Naive B cell (primary cell): ENCODE data around the gene LRRC45. TPM values are rescaled to one million over a fixed set of nuclear protein-coding genes. Genes with fewer than 3 reads are reported as not detected.
"Not testable (repeated sequence)": the region's sequence is repeated elsewhere in the genome, so short reads cannot be mapped to it uniquely, and the experiment has no call there.

ENCODE experiments used
- ATAC-seq, 2 donors: fragments of 150-1000 bp; cut with Tn5 transposase; 2 replicates each; pipeline ENCODE4 v1.10.0; 2021; ENCODE audit warnings: low read depth in 2 of 2, mild to moderate bottlenecking in 2 of 2, moderate library complexity in 2 of 2
- DNase-seq: peaks from one replicate; pipeline ENCODE4 v3.0.0; 2022
- H3K27ac Mint-ChIP-seq, 6 donors: one replicate each; pipeline ENCODE4 v1.8.0; 2020 to 2022; ENCODE audit warnings: mild to moderate bottlenecking in 6 of 6, mixed read lengths in 6 of 6, moderate library complexity in 5 of 6, inconsistent platforms in 2 of 6
- H3K27me3 Mint-ChIP-seq, 3 donors: one replicate each; pipeline ENCODE4 v1.8.0; 2021 to 2022; ENCODE audit warnings: mixed read lengths in 3 of 3, mild to moderate bottlenecking in 1 of 3
- H3K36me3 Mint-ChIP-seq, 2 donors: one replicate each; pipeline ENCODE4 v1.8.0; 2020 to 2022; ENCODE audit warnings: mixed read lengths in 2 of 2, inconsistent platforms in 1 of 2, mild to moderate bottlenecking in 1 of 2
- H3K4me1 Mint-ChIP-seq, 3 donors: one replicate each; pipeline ENCODE4 v1.8.0; 2020 to 2022; ENCODE audit warnings: mixed read lengths in 3 of 3, inconsistent platforms in 1 of 3, mild to moderate bottlenecking in 1 of 3, moderate library complexity in 1 of 3
- H3K4me3 Mint-ChIP-seq, 8 donors: one replicate each; pipeline ENCODE4 v1.8.0; 2020 to 2022; ENCODE audit warnings: mild to moderate bottlenecking in 8 of 8, mixed read lengths in 8 of 8, moderate library complexity in 8 of 8, inconsistent platforms in 2 of 8
- H3K9me3 Mint-ChIP-seq, 7 donors: one replicate each; pipeline ENCODE4 v1.8.0; 2020 to 2022; ENCODE audit warnings: mixed read lengths in 7 of 7, mild to moderate bottlenecking in 5 of 7, inconsistent platforms in 2 of 7, moderate library complexity in 1 of 7
- polyA plus RNA-seq, 6 donors: library from polyadenylated mRNA; unstranded; fragments of 300-500 nt; fragmentation: Illumina TruSeq; gene quantifications; one replicate each; pipeline ENCODE4 v1.2.3, GENCODE V29; 2021; ENCODE audit warnings: low read depth in 6 of 6

The LRRC45 gene
- polyA plus RNA-seq: 1 to 10 TPM; 1.3 to 4.6 (median 2.6) TPM

DNA sequence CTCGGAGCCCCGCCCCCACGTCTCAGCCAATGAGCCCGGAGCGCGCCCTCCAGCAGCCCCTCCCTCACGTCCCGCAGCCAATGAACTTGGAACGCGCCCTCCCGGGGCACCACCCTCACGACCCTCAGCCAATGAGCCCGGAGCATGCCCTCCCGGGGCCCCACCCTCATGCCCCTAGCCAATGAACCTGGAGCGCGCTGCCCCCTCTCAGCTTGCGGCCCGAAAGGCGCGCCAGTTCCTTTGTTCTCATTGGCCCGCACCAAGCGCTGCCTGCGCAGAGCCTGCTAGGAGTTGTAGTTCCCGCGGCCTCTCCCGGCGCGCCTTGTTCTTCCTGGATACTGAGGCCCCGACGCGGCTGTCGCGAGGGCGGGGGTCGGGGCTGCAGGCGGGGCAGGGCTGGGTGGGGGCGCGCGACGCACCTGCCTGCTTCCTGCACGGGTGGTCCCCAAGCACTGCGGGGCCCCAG is at the start of gene LRRC45:
Gene LRRC45 (plus strand): TSS at position 325 of the 466 bp plus-strand sequence. CDS start 339 bp downstream, outside the sequence.
- Mint-ChIP-seq H3K36me3 (no peaks in the 10 kb centered on the region), H3K4me3 (peak within 1 kb of the TSS; percentile 81 to 93 (median 88)), H3K27ac (peak within 1 kb of the TSS in 5 of 6 donors; percentile 0 to 73 (median 36))

DNA sequence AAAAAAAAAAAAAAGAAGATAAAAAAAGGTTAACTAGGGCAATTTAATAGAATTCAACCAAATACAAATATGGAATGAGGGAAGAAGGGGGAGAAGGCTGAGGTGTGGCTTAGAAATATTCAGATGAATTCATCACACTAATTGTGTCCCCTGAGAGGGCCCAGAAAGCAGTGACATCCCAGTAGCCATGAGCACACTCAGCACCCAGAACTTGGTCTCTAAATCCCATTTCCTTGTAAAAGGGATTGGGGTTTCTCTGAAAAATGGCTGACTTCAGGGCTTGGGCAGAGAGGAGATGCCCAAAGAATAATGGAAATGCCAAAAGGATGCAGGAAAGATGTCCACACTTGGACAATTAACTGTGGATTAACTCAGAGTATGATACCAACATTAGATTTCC is 49.7 kb upstream of the LRRC45 start:
- Mint-ChIP-seq H3K9me3 (peaks cover 0 to 1% (median 0%) of the 10 kb centered on the region in 7 donors), H3K27me3 (peaks cover 4 to 8% (median 4%) of the 10 kb centered on the region in 3 donors), H3K36me3 (no peaks in the 10 kb centered on the region), H3K4me1 (peaks cover 12 to 17% (median 13%) of the 10 kb centered on the region in 3 donors), H3K4me3 (peak overlapping the region in 1 of 8 donors; percentile 21), H3K27ac (no peak overlapping the region)
- DNase-seq: no peak
- ATAC-seq: no peak

More for the DNA sequence above, at the start of gene LRRC45:
- ATAC-seq (peak; percentile 92 to 94), DNase-seq (peak; percentile 99)
- no peaks in the 10 kb centered on the region for H3K9me3 Mint-ChIP-seq
- H3K4me1 Mint-ChIP-seq: peaks cover 7 to 20% (median 14%) of the 10 kb centered on the region in 3 donors
- peaks cover 0 to 8% (median 7%) of the 10 kb centered on the region in 3 donors for H3K27me3 Mint-ChIP-seq

DNA sequence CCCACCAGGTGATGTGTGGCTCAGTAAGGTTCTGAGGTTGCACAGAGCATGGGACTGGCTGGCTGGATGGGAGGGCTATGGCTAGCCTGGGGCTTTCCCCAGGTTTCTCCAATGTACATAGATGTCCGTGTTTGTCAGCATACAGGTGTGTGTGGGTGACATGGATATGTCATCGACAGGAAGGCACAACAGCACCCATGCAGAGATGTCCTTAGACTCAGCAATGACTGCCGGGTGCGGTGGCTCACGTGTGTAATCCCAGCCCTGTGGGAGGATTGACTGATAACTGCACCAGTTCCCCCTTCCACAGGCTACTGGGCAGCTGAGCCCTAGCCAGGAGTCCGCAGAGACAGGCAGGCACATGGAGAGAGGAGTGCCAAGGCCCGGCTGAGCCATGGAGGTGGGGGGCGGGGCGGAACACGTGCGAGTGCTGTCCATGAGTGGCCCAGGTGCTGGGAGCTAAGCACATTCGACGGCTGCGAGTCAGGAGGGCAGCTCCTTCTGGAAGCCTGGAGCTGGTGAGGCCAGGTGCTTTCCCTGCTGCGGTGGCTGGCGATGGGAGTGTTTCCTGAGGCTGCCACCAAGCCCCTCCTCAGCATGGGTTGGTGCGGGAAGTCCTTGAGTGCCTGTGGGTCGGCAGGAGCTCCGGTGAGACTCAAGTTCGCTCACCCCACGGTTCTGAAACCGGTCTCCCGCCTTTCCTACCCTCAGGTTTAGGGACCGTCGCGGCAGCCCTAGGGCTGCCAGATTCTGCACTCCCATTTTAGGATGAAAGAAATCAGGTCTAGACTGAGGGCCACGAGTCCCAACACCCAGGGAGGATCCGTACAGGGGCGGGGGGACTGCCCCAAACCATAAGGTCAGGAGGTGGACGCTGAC is 46.5 kb upstream of the LRRC45 start:
- peaks cover 0 to 8% (median 4%) of the 10 kb centered on the region in 3 donors for H3K27me3 Mint-ChIP-seq
- peak; percentile 11 to 14 for ATAC-seq
- peaks cover 22 to 33% (median 31%) of the 10 kb centered on the region in 3 donors for H3K4me1 Mint-ChIP-seq
- H3K36me3 Mint-ChIP-seq: peaks cover 0 to 4% of the 10 kb centered on the region in 2 donors
- peak overlapping the region; percentile 95 to 99 (median 96) for H3K27ac Mint-ChIP-seq
- no peak for DNase-seq
- peak overlapping the region; percentile 96 to 99 (median 97) for H3K4me3 Mint-ChIP-seq
- peaks cover 0 to 1% (median 0%) of the 10 kb centered on the region in 7 donors for H3K9me3 Mint-ChIP-seq

DNA sequence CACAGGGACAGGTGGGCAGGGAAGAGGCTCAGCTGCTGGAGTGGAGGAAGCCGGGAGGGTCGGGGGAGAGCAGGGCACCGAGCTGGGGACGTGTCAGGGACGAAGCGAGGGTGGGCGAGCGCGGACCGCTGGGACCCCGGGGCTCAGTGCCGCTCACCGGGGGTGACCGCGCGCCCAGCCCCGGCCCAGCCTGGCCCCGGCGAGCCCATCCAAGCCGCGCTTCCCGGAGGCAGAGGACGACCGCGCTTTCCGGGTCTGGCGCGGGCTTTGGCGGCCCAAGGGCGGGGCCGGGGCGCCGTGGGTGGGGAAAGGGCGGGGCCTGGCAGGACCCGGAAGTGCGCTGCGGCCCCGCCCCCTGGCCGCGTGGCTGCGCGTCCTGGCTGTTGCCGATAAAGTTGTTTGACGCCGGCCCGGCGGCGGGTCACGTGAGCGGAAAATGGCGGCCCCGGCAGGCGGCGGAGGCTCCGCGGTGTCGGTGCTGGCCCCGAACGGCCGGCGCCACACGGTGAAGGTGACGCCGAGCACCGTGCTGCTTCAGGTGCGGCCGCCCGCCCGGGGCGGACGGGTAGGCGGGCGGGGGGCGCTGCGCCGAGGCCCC is 45.8 kb upstream of the LRRC45 start, which contains the start of gene ASPSCR1:
Gene ASPSCR1 (plus strand): TSS at position 419 of the 598 bp plus-strand sequence. CDS start 18 bp downstream, at position 437.
- H3K27me3 Mint-ChIP-seq: peaks cover 0 to 8% (median 4%) of the 10 kb centered on the region in 3 donors
- peaks cover 24 to 36% (median 34%) of the 10 kb centered on the region in 3 donors for H3K4me1 Mint-ChIP-seq
- H3K9me3 Mint-ChIP-seq: peaks cover 0 to 1% (median 0%) of the 10 kb centered on the region in 7 donors
- DNase-seq (peak; percentile 92), ATAC-seq (peak; percentile 89 to 90)
- H3K36me3 Mint-ChIP-seq: peaks cover 0 to 4% of the 10 kb centered on the region in 2 donors
- peak within 1 kb of the TSS; percentile 96 to 99 (median 97) for H3K4me3 Mint-ChIP-seq
- peak within 1 kb of the TSS; percentile 95 to 99 (median 96) for H3K27ac Mint-ChIP-seq

DNA sequence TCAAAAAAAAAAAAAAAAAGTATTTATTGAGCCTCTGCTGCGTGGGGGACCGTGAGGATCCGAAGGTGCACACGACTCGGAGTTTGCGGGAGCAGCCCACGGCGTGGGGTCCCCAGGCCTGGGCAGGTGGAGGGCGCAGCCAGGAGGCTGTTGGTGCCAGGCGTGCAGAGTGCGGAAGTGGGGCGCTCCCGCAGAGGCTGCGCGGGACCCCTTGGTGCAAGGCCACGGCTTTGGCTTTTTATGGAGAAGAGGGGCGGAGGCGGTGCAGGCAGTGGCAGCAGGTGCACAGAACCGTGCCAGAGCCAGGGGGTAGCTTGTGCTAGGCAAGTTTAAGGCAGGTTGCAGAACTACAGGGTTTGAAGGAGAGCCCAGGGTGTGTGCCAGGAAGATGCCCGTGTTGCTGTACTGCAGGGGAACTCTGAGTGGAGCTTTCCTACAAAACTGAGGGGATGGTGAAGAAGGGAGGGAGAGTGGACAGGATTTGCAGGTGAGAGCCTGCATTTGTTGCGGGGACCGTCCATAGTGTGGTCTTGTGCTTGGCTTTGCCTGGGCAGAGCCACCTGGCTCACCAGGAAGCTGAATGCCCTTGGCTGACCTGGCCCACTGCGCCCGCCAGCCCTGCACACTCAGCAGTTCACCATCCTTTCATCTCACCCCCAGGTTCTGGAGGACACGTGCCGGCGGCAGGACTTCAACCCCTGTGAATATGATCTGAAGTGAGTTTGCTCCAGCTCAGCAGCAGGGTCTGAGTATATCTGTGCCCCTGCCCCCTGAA is 44.4 kb upstream of the LRRC45 start:
- DNase-seq (no peak), ATAC-seq (no peak)
- Mint-ChIP-seq H3K4me1 (peaks cover 28 to 49% (median 45%) of the 10 kb centered on the region in 3 donors), H3K27me3 (peaks cover 0 to 8% (median 4%) of the 10 kb centered on the region in 3 donors), H3K4me3 (peak overlapping the region; percentile 77 to 97 (median 84)), H3K27ac (peak overlapping the region in 3 of 6 donors; percentile 26 to 79 (median 67)), H3K9me3 (peaks cover 0 to 1% (median 0%) of the 10 kb centered on the region in 7 donors), H3K36me3 (peaks cover 0 to 4% of the 10 kb centered on the region in 2 donors)

DNA sequence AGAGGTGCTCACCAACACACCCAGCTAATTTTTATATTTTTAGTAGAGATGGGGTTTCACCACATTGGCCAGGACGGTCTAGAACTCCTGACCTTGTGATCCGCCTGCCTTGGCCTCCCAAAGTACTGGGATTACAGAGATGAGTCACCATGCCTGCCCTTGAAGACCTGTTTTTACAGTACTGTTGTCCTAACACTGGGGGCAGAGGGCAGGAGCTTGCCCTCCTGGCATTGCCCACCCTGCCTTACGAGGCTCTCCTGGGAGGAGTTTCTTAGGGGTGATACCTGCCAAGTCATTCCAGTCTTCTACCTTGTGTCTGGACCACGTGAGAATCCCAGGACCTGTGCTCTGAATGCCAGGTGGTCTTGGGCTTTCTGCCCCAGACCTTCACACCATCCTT is 43.0 kb upstream of the LRRC45 start:
- DNase-seq (no peak), ATAC-seq (no peak)
- peaks cover 4 to 5% of the 10 kb centered on the region in 2 donors for H3K36me3 Mint-ChIP-seq
- no peaks in the 10 kb centered on the region for H3K9me3 Mint-ChIP-seq
- H3K27ac Mint-ChIP-seq: peak overlapping the region in 1 of 6 donors; percentile 66
- peak overlapping the region in 5 of 8 donors; percentile 45 to 89 (median 67) for H3K4me3 Mint-ChIP-seq
- peaks cover 28 to 53% (median 52%) of the 10 kb centered on the region in 3 donors for H3K4me1 Mint-ChIP-seq
- H3K27me3 Mint-ChIP-seq: peaks cover 0 to 4% (median 2%) of the 10 kb centered on the region in 3 donors

DNA sequence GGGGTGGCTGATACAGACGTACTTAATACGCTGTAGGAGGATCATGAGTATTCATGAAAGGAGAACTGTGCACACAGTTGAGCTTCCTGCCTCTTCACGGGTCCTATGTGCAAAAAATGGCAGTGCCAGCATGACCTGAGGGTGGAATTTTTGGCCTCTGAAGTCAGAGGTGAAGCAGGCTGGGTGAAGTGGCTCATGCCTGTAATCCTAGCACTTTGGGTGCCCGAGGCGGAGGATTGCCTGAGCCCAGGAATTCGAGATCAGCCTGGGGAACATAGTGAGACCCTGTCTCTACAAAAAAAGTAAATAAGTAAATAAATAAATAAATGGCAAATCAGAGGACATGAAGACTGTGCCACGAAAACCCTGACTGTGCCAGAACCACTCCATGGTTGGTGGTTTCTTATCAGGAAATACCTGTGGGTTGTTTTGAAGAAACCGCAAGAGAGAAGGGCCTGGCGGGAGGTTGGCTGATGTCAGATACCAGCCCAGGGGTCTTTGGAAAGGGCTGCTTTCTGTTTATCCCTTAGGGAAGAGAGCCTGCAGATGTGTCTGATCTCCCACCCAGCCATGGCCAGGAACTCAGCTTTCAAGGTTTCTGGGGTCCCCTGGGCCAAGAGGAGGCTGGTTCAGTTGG is 42.3 kb upstream of the LRRC45 start:
- ATAC-seq (no peak), DNase-seq (no peak)
- Mint-ChIP-seq H3K4me3 (peak overlapping the region in 3 of 8 donors; percentile 45 to 89 (median 58)), H3K27me3 (peaks cover 0 to 4% (median 0%) of the 10 kb centered on the region in 3 donors), H3K4me1 (peaks cover 29 to 55% (median 52%) of the 10 kb centered on the region in 3 donors), H3K9me3 (no peaks in the 10 kb centered on the region), H3K36me3 (peaks cover 4 to 8% of the 10 kb centered on the region in 2 donors), H3K27ac (no peak overlapping the region)

DNA sequence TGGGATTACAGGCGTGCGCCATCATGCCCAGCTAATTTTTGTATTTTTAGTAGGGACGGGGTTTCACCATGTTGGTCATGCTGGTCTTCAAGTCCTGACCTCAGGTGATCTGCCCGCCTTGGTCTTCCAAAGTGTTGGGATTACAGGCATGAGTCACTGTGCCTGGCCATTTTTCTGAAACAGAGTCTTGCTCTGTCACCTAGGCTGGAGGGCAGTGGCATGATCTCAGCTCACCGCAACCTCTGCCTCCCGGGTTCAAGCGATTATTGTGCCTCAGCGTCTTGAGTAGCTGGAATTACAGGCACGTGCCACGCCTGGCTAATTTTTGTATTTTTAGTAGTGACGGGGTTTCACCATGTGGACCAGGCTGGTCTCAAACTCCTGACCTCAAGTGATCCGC is 41.6 kb upstream of the LRRC45 start:
- not testable (repeated sequence) for H3K9me3 Mint-ChIP-seq, ATAC-seq, DNase-seq, H3K4me3 Mint-ChIP-seq, H3K27ac Mint-ChIP-seq, H3K27me3 Mint-ChIP-seq, H3K36me3 Mint-ChIP-seq
- peaks cover 26 to 52% (median 49%) of the 10 kb centered on the region in 3 donors for H3K4me1 Mint-ChIP-seq

DNA sequence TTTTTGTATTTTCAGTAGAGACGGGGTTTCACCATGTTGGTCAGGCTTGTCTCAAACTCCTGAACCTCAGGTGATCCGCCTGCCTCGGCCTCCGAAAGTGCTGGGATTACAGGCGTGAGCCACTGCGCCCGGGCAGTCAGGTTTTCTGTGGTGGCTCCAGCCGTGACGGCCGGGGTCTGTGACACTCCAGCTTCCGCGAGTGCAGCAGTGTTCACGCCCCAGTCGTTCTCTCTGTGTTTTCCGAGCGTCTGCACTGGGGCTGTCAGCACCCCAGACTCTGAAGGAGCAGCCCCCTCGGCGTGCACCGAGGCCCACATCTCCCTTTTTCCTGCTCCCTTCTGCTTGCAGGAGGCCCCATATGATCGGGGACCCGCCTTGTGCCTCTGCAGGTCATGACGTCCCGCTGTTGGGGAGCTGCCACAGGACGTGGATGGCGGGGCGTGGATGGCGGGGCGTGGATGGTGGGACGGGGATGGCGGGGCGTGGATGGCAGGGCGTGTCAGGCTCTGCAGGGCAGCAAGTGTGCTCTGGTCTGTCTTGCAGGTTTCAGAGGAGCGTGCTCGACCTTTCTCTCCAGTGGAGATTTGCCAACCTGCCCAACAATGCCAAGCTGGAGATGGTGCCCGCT is 40.0 kb upstream of the LRRC45 start:
- peaks cover 4 to 8% of the 10 kb centered on the region in 2 donors for H3K36me3 Mint-ChIP-seq
- ATAC-seq (no peak), DNase-seq (no peak)
- H3K27me3 Mint-ChIP-seq: no peaks in the 10 kb centered on the region
- peak overlapping the region in 2 of 6 donors; percentile 60 to 68 for H3K27ac Mint-ChIP-seq
- peaks cover 22 to 48% (median 44%) of the 10 kb centered on the region in 3 donors for H3K4me1 Mint-ChIP-seq
- H3K9me3 Mint-ChIP-seq: no peaks in the 10 kb centered on the region
- peak overlapping the region in 5 of 8 donors; percentile 21 to 42 (median 22) for H3K4me3 Mint-ChIP-seq

DNA sequence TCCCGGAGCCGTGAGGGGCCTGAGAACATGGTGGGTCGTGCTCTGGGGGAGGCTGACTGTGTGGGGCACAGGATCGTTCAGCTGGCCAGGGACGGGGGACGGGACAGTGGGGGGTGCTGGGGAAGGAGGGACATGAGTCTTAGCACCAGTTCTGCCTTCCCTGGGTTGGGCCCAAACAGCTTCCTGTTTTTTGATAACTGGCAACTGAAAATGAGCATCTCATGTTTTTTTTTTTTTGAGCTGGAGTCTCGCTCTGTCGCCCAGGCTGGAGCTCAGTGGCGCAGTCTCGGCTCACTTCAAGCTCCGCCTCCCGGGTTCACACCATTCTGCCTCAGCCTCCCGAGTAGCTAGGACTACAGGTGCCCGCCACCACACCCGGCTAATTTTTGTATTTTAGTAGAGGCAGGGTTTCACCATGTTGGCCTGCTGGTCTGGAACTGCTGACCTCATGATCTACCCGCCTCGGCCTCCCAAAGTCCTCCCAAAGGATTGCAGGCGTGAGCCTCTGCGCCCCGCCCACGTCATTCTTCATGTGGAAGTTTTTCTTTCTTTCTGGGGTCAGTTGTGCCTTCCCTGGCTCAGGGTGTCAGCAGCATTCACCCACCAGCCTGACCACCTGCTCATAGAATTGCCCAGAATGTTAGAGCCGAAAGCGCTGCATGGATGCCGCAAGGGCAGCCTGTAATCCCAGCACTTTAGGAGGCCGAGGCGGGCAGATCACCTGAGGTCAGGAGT is 39.3 kb upstream of the LRRC45 start:
- Mint-ChIP-seq H3K27me3 (no peaks in the 10 kb centered on the region), H3K9me3 (no peaks in the 10 kb centered on the region), H3K4me1 (peaks cover 17 to 43% (median 38%) of the 10 kb centered on the region in 3 donors), H3K36me3 (peaks cover 4 to 8% of the 10 kb centered on the region in 2 donors), H3K4me3 (peak overlapping the region in 3 of 8 donors; percentile 21 to 42 (median 22)), H3K27ac (peak overlapping the region in 2 of 6 donors; percentile 56 to 60)
- ATAC-seq (peak; percentile 47 to 67), DNase-seq (no peak)

DNA sequence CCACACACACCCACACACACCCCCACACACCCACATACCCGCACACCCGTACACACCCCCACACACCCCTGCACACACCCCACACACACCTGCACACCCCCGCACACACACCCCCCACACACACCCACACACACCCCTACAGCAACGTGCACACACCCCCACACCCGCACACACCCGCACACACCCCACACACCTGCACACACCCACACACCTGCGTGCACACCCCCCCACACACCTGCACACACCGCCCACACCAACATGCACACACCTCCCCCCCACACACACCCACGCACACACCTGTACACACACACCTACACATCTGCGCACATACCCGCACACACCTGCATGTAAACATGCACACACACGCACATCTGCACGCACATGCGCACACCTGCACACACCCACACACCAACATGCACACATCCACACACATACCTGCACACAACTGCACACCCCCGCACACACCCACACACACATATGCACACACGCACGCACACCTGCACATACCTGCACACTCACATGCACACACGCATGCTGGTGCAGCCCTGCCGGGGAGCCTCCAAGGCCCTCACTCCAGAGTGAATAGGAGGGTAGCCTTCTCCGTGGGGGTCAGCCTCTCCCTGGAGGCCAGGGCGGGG is 38.2 kb upstream of the LRRC45 start:
- Mint-ChIP-seq H3K4me3 (peak overlapping the region in 1 of 8 donors; percentile 70), H3K36me3 (peaks cover 0 to 8% of the 10 kb centered on the region in 2 donors), H3K27me3 (no peaks in the 10 kb centered on the region), H3K4me1 (peaks cover 10 to 38% (median 33%) of the 10 kb centered on the region in 3 donors), H3K9me3 (no peaks in the 10 kb centered on the region), H3K27ac (peak overlapping the region in 1 of 6 donors; percentile 63)
- ATAC-seq: no peak
- DNase-seq: no peak
